IPS-18a (cell line): ENCODE data around the gene GLA.
A peak's percentile ranks its signal among the peaks of the same experiment; 100 is the strongest.

Source experiments
- H3K27ac ChIP-seq: one replicate; pipeline ENCODE4 v1.5.1; 2013; ENCODE audit warnings: low read length
- H3K27me3 ChIP-seq: one replicate; pipeline ENCODE4 v1.6.1; 2013; ENCODE audit warnings: mild to moderate bottlenecking, low read length; ENCODE audit not compliant: control insufficient read depth, insufficient read depth
- H3K36me3 ChIP-seq: one replicate; pipeline ENCODE4 v1.6.1; 2013; ENCODE audit warnings: low read depth, low read length; ENCODE audit not compliant: control insufficient read depth
- H3K4me1 ChIP-seq: one replicate; pipeline ENCODE4 v1.6.1; 2013; ENCODE audit warnings: low read depth, low read length; ENCODE audit not compliant: control insufficient read depth
- H3K4me3 ChIP-seq: one replicate; pipeline ENCODE4 v1.5.1; 2013; ENCODE audit warnings: low read length
- H3K9ac ChIP-seq: one replicate; pipeline ENCODE4 v1.6.1; 2013; ENCODE audit warnings: mild to moderate bottlenecking, low read length, moderate library complexity
- H3K9me3 ChIP-seq: one replicate; pipeline ENCODE4 v1.6.1; 2013; ENCODE audit warnings: low read depth, low read length; ENCODE audit not compliant: control insufficient read depth

The GLA gene

GRCh38 chrX:101407748-101408531 is at the start of gene GLA, which contains the start of gene HNRNPH2:
GLA (minus strand) TSS chrX:101407925; CDS start chrX:101407903, 22 bp downstream.
HNRNPH2 (plus strand) TSS chrX:101408222; CDS start chrX:101411989, 3,767 bp downstream.
- H3K9me3 ChIP-seq: no peaks in the 10 kb centered on the region
- peak within 1 kb of the TSS; percentile 95 for H3K4me3 ChIP-seq
- H3K27ac ChIP-seq: peak within 1 kb of the TSS; percentile 98
- peaks cover 13% of the 10 kb centered on the region for H3K4me1 ChIP-seq
- peak within 1 kb of the TSS; percentile 99 for H3K9ac ChIP-seq
- H3K36me3 ChIP-seq: peaks cover 25% of the 10 kb centered on the region
- H3K27me3 ChIP-seq: no peaks in the 10 kb centered on the region

DNA sequence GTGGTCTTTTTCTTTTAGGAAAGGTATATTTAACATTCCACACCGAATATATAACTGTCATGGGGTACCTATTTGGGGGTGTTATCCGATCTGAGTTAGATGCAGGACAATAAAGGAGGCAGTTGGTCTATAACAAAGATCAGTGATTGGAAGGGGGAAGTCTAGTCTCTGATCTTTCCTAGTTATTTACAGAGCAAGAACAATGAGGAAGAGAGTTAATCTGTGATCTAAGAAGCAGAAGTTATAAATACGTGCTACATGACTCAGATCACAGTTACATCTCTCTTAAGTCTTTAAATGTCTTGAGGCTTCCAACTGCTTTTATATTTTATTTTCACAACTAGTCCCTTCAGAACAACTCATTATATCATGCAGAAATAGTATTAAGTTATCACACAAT is 44.3 kb upstream of the GLA start:
- Histone ChIP-seq H3K9ac (no peak overlapping the region), H3K36me3 (peaks cover 5% of the 10 kb centered on the region), H3K27me3 (no peaks in the 10 kb centered on the region), H3K27ac (no peak overlapping the region), H3K9me3 (no peaks in the 10 kb centered on the region), H3K4me1 (no peaks in the 10 kb centered on the region), H3K4me3 (no peak overlapping the region)

GRCh38 chrX:101450961-101451360 is 43.2 kb upstream of the GLA start:
- H3K27ac ChIP-seq: no peak overlapping the region

GRCh38 chrX:101450085-101450484 is 42.4 kb upstream of the GLA start:
- no peak overlapping the region for H3K9ac ChIP-seq
- no peaks in the 10 kb centered on the region for H3K4me1 ChIP-seq
- H3K27ac ChIP-seq: no peak overlapping the region
- peaks cover 6% of the 10 kb centered on the region for H3K36me3 ChIP-seq
- H3K4me3 ChIP-seq: no peak overlapping the region
- no peaks in the 10 kb centered on the region for H3K27me3 ChIP-seq
- no peaks in the 10 kb centered on the region for H3K9me3 ChIP-seq

More at GRCh38 chrX:101450961-101451360, 43.2 kb upstream of the GLA start:
- H3K4me3 ChIP-seq: no peak overlapping the region
- H3K36me3 ChIP-seq: peaks cover 6% of the 10 kb centered on the region
- no peaks in the 10 kb centered on the region for H3K9me3 ChIP-seq
- H3K9ac ChIP-seq: no peak overlapping the region
- H3K27me3 ChIP-seq: no peaks in the 10 kb centered on the region
- H3K4me1 ChIP-seq: no peaks in the 10 kb centered on the region

DNA sequence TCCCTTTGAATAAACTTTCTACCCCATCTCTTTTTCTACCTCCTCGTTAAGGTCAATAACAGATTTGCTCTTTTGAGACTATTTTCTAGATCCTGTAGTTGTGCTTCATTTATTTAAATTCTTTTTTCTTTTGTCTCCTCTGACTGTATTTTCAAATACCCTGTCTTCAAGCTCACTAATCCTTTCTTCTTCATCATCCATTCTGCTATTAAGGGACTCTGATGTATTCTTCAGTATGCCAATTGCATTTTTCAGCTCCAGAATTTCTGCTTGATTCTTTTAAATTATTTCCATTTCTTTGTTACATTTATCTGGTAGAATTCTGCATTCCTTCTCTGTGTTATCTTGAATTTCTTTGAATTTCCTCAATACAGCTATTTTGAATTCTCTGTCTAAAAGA is 41.6 kb upstream of the GLA start:
- H3K4me1 ChIP-seq: no peaks in the 10 kb centered on the region
- H3K4me3 ChIP-seq: no peak overlapping the region
- peaks cover 6% of the 10 kb centered on the region for H3K36me3 ChIP-seq
- H3K27me3 ChIP-seq: no peaks in the 10 kb centered on the region
- H3K27ac ChIP-seq: no peak overlapping the region
- H3K9me3 ChIP-seq: no peaks in the 10 kb centered on the region
- H3K9ac ChIP-seq: no peak overlapping the region

DNA sequence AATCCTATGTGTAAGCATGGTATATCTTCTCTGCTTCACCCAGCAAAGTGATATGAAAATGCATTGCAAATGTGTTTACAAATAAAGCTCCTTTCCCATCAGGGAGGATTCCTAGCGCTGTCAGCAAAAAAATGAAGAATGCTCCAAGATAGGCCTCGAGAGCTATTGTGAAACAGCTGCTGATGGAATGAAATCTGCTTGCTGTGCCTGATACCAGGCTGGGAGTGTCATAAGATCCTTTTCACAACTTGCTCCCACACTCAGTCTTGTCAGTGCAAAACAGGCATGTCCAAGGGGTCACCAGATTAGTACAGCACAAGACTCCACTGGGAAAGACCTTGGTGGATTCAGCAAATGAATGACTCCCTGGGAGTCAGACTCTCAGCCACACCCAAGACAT is 34.4 kb upstream of the GLA start:
- no peak overlapping the region for H3K27ac ChIP-seq
- no peaks in the 10 kb centered on the region for H3K9me3 ChIP-seq
- H3K9ac ChIP-seq: no peak overlapping the region
- H3K4me1 ChIP-seq: no peaks in the 10 kb centered on the region
- no peak overlapping the region for H3K4me3 ChIP-seq
- no peaks in the 10 kb centered on the region for H3K27me3 ChIP-seq
- H3K36me3 ChIP-seq: peaks cover 19% of the 10 kb centered on the region

GRCh38 chrX:101430457-101431078 is 22.8 kb upstream of the GLA start:
- Histone ChIP-seq H3K4me3 (no peak overlapping the region), H3K27me3 (no peaks in the 10 kb centered on the region), H3K36me3 (peaks cover 45% of the 10 kb centered on the region), H3K9ac (no peak overlapping the region), H3K9me3 (no peaks in the 10 kb centered on the region), H3K4me1 (no peaks in the 10 kb centered on the region), H3K27ac (no peak overlapping the region)

DNA sequence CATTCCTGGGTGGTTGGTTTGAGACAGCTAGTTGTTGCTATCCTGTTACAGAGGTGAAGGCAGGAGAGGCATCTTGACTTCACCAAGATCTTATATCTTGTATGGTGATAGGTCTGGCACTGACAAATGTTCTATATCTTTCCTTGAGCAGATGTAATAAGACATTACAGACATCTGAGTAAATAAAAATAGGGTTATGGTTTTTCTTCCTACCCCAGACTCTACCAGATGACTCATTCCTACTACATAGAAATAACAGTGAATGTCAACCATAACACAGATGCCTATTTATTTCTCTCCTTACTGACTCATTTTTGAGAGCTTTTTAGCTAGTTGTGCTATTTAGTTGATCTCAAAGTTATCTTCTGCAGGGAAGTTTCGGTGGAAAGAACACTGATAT is 22.2 kb upstream of the GLA start:
- Histone ChIP-seq H3K9me3 (no peaks in the 10 kb centered on the region), H3K27me3 (no peaks in the 10 kb centered on the region), H3K36me3 (peaks cover 47% of the 10 kb centered on the region), H3K4me3 (no peak overlapping the region), H3K27ac (no peak overlapping the region), H3K4me1 (no peaks in the 10 kb centered on the region), H3K9ac (no peak overlapping the region)

- H3K9me3 ChIP-seq: no peaks in the 10 kb centered on the region
These were observed 20.2 kb upstream of the GLA start for GRCh38 chrX:101427954-101428353.

GRCh38 chrX:101419489-101419888 is 11.8 kb upstream of the GLA start:
- no peak overlapping the region for H3K9ac ChIP-seq
- H3K4me1 ChIP-seq: peaks cover 15% of the 10 kb centered on the region
- peak overlapping the region; percentile 74 for H3K4me3 ChIP-seq
- H3K27me3 ChIP-seq: no peaks in the 10 kb centered on the region
- no peaks in the 10 kb centered on the region for H3K9me3 ChIP-seq
- H3K36me3 ChIP-seq: peaks cover 5% of the 10 kb centered on the region
- no peak overlapping the region for H3K27ac ChIP-seq

More at GRCh38 chrX:101427954-101428353, 20.2 kb upstream of the GLA start:
- Histone ChIP-seq H3K27me3 (no peaks in the 10 kb centered on the region), H3K4me1 (no peaks in the 10 kb centered on the region), H3K36me3 (peaks cover 56% of the 10 kb centered on the region), H3K4me3 (no peak overlapping the region), H3K27ac (no peak overlapping the region), H3K9ac (no peak overlapping the region)

DNA sequence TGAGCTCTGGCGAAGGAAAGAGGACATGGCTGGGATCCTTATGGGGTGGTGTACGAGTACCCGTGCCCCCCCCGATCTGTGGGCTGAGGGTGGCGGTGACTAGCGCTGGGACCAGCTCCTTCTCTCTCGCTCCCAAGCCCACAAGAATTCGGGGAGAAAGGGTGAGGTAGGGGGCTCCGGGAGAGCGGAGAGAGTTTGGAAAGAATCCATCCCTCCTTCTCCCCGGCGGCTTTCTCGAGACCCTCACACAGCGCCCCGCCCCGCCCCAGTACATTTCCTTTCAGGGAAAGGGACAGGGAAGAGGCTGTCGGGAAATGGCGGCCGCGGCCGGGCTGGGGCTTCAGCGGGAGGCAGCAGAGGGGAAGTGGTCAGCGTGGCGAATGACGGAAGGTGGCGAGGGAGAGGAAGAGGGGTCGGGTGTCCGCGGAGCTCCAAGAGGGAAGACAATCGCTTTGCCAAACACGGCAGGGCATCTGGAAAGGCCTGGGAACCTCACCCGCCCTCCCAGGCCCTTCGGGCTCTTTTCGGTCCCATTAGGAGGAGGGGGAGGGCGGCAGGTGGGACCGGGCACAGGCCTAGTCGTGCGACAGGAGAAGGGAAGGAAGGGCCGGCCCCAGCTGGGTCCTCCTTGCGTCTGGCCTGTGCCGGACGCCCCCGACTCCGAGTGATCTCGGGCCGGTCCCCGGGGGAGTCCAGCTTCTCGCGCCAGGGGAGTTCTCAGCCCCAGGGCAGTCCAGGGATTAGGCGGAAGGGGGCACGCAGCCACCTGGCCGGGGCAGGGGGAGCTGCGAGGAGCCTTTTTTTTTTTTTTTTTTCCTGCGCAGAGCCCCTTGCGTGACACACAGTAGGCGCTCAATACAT is 10.5 kb upstream of the GLA start:
- H3K4me3 ChIP-seq: peak overlapping the region; percentile 74
- H3K27ac ChIP-seq: peak overlapping the region; percentile 91
- peaks cover 6% of the 10 kb centered on the region for H3K36me3 ChIP-seq
- no peaks in the 10 kb centered on the region for H3K27me3 ChIP-seq
- H3K4me1 ChIP-seq: peaks cover 15% of the 10 kb centered on the region
- no peaks in the 10 kb centered on the region for H3K9me3 ChIP-seq
- H3K9ac ChIP-seq: peak overlapping the region; percentile 86
